Neural progenitor cell (in vitro differentiated cells): ENCODE data around the gene STT3A. TPM values are rescaled to one million over a fixed set of nuclear protein-coding genes. Genes with fewer than 3 reads are reported as not detected.

Source experiments
- DNase-seq: peaks from one replicate; pipeline ENCODE4 v3.0.0-alpha.2; 2016; ENCODE audit warnings: low spot score
- H2AFZ ChIP-seq: fragments of 200-600 bp; sonication (generic); replicated peaks from 2 replicates; pipeline ENCODE4 v1.6.1; 2016; ENCODE audit warnings: antibody characterized with exemption
- H3F3A ChIP-seq: fragments of 200-600 bp; sonication (generic); 2 replicates; pipeline ENCODE4 v1.6.1; 2016; ENCODE audit warnings: antibody characterized with exemption, low read depth
- H3K27ac ChIP-seq: fragments of 200-600 bp; sonication (generic); 2 replicates; pipeline ENCODE4 v1.5.1; 2016; ENCODE audit warnings: mild to moderate bottlenecking
- H3K27me3 ChIP-seq: fragments of 200-600 bp; sonication (generic); 2 replicates; pipeline ENCODE4 v1.6.1; 2016; ENCODE audit warnings: mild to moderate bottlenecking, moderate library complexity
- H3K36me3 ChIP-seq: fragments of 200-600 bp; sonication (generic); 2 replicates; pipeline ENCODE4 v1.5.1; 2016
- H3K4me1 ChIP-seq: fragments of 200-600 bp; sonication (generic); 2 replicates; pipeline ENCODE4 v1.6.1; 2016; ENCODE audit warnings: mixed run types
- H3K4me2 ChIP-seq: fragments of 200-600 bp; sonication (generic); 2 replicates; pipeline ENCODE4 v1.6.1; 2016
- H3K4me3 ChIP-seq: fragments of 200-600 bp; sonication (generic); 2 replicates; pipeline ENCODE4 v1.5.1; 2016
- H3K79me2 ChIP-seq: fragments of 200-600 bp; sonication (generic); 2 replicates; pipeline ENCODE4 v1.6.1; 2016; ENCODE audit warnings: low read depth
- H3K9ac ChIP-seq: fragments of 200-600 bp; sonication (generic); 2 replicates; pipeline ENCODE4 v1.6.1; 2016
- H3K9me3 ChIP-seq: fragments of 200-600 bp; sonication (generic); 2 replicates; pipeline ENCODE4 v1.5.1; 2016; ENCODE audit warnings: low read depth
- H4K20me1 ChIP-seq: fragments of 200-600 bp; sonication (generic); 2 replicates; pipeline ENCODE4 v1.6.1; 2016; ENCODE audit warnings: low read depth
- H3K27ac Mint-ChIP-seq: 3 replicates; pipeline ENCODE4 v1.8.0; 2021; ENCODE audit warnings: mixed read lengths
- H3K27me3 Mint-ChIP-seq: 2 replicates; pipeline ENCODE4 v1.8.0; 2022; ENCODE audit warnings: low read depth, mild to moderate bottlenecking, inconsistent platforms, moderate library complexity, mixed read lengths; ENCODE audit not compliant: insufficient read depth
- H3K36me3 Mint-ChIP-seq: 3 replicates; pipeline ENCODE4 v1.8.0; 2021; ENCODE audit warnings: mixed read lengths
- H3K4me1 Mint-ChIP-seq: 3 replicates; pipeline ENCODE4 v1.8.0; 2021; ENCODE audit warnings: mixed read lengths
- H3K4me3 Mint-ChIP-seq: 3 replicates; pipeline ENCODE4 v1.8.0; 2021; ENCODE audit warnings: mild to moderate bottlenecking, moderate library complexity, mixed read lengths
- H3K9me3 Mint-ChIP-seq: 3 replicates; pipeline ENCODE4 v1.8.0; 2020; ENCODE audit warnings: mixed read lengths
- CTCF ChIP-seq: fragments of 200-600 bp; sonication (generic); IDR thresholded peaks from 2 replicates; pipeline ENCODE4 v1.5.1; 2017; ENCODE audit warnings: antibody characterized with exemption, mild to moderate bottlenecking
- EZH2 ChIP-seq: fragments of 200-600 bp; sonication (generic); IDR thresholded peaks from 2 replicates; pipeline ENCODE4 v1.6.1; 2017; ENCODE audit warnings: antibody characterized with exemption, mild to moderate bottlenecking, moderate library complexity
- EZH2phosphoT487 ChIP-seq: fragments of 200-600 bp; sonication (generic); IDR thresholded peaks from 2 replicates; pipeline ENCODE4 v1.6.1; 2017; ENCODE audit warnings: antibody characterized with exemption
- total RNA-seq: library from RNA; depleted of rRNA; stranded (reverse); fragments of >200 nt; gene quantifications from 2 replicates; pipeline ENCODE4 v1.2.3, GENCODE V29; 2015; ENCODE audit warnings: low replicate concordance

The STT3A gene
- total RNA-seq, 1 donor from 2014 or later = 111 TPM

- Mint-ChIP-seq H3K4me1 (no peaks in the 10 kb centered on the region), H3K27me3 (no peaks in the 10 kb centered on the region), H3K4me3 (no peak overlapping the region), H3K27ac (no peak overlapping the region), H3K9me3 (peaks cover 38% of the 10 kb centered on the region), H3K36me3 (peaks cover 68% of the 10 kb centered on the region)
- no peak for DNase-seq
- TF ChIP-seq EZH2 = no peak
- no peak for TF ChIP-seq CTCF
- no peak for TF ChIP-seq EZH2phosphoT487
- no peak overlapping the region for H3K27ac ChIP-seq
- peaks cover 35% of the 10 kb centered on the region for H3K36me3 ChIP-seq
- H3K27me3 ChIP-seq = no peaks in the 10 kb centered on the region
- peaks cover 47% of the 10 kb centered on the region for H3K79me2 ChIP-seq
- H3K9ac ChIP-seq = no peak overlapping the region
- no peaks in the 10 kb centered on the region for H4K20me1 ChIP-seq
- no peak overlapping the region for H2AFZ ChIP-seq
- no peak overlapping the region for H3K4me3 ChIP-seq
- no peaks in the 10 kb centered on the region for H3K4me1 ChIP-seq
- peaks cover 6% of the 10 kb centered on the region for H3K9me3 ChIP-seq
- H3K4me2 ChIP-seq = no peak overlapping the region
- H3F3A ChIP-seq = peaks cover 2% of the 10 kb centered on the region
Measured at GRCh38 chr11:125663910-125664309, 71.3 kb downstream of the STT3A start.

DNA sequence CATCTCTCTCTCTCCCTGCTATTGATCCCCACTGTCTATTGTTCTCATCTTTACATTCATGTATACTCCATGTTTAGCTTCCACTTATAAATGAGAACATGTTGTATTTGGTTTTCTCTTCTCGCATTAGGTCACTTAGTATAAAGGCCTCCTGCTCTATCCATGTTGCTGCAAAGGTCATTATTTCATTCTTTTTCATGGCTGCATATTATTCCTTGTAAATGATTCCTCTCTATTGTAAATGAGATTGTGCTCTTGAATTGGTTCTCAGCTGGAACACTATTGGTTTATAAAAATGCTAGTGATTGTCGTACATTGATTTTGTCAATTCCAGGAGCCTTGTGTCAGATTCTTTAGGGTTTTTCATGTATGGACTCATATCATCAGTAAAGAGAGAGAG lies 74.5 kb downstream of the STT3A start:
- Histone ChIP-seq H3K27me3 (no peaks in the 10 kb centered on the region), H4K20me1 (no peaks in the 10 kb centered on the region), H3F3A (peaks cover 2% of the 10 kb centered on the region), H3K36me3 (peaks cover 46% of the 10 kb centered on the region), H3K27ac (no peak overlapping the region), H3K79me2 (peaks cover 47% of the 10 kb centered on the region), H3K9ac (no peak overlapping the region), H3K4me2 (no peak overlapping the region), H2AFZ (no peak overlapping the region), H3K4me3 (no peak overlapping the region), H3K4me1 (no peaks in the 10 kb centered on the region), H3K9me3 (peaks cover 6% of the 10 kb centered on the region)
- Mint-ChIP-seq H3K4me3 (no peak overlapping the region), H3K27ac (no peak overlapping the region), H3K27me3 (no peaks in the 10 kb centered on the region), H3K36me3 (peaks cover 66% of the 10 kb centered on the region), H3K4me1 (no peaks in the 10 kb centered on the region), H3K9me3 (peaks cover 38% of the 10 kb centered on the region)
- no peak for DNase-seq
- no peak for TF ChIP-seq EZH2
- TF ChIP-seq EZH2phosphoT487 = no peak
- no peak for TF ChIP-seq CTCF

GRCh38 chr11:125670172-125670571 lies 77.5 kb downstream of the STT3A start:
- Histone ChIP-seq H3K4me2 (no peak overlapping the region), H4K20me1 (no peaks in the 10 kb centered on the region), H2AFZ (no peak overlapping the region), H3K9me3 (peaks cover 6% of the 10 kb centered on the region), H3K36me3 (peaks cover 33% of the 10 kb centered on the region), H3K4me1 (no peaks in the 10 kb centered on the region), H3K4me3 (no peak overlapping the region), H3K9ac (no peak overlapping the region), H3F3A (no peaks in the 10 kb centered on the region), H3K27me3 (no peaks in the 10 kb centered on the region), H3K79me2 (peaks cover 31% of the 10 kb centered on the region), H3K27ac (no peak overlapping the region)
- TF ChIP-seq EZH2phosphoT487 = no peak
- no peak for TF ChIP-seq EZH2
- TF ChIP-seq CTCF = no peak
- H3K4me1 Mint-ChIP-seq = no peaks in the 10 kb centered on the region
- H3K27ac Mint-ChIP-seq = no peak overlapping the region
- no peak overlapping the region for H3K4me3 Mint-ChIP-seq
- peaks cover 39% of the 10 kb centered on the region for H3K36me3 Mint-ChIP-seq
- peaks cover 20% of the 10 kb centered on the region for H3K9me3 Mint-ChIP-seq
- H3K27me3 Mint-ChIP-seq = no peaks in the 10 kb centered on the region
- DNase-seq = no peak
